NCI-H2171 treated with DMSO at 0.1 percent for 48 hours (cell line): ENCODE measurements around the gene ARID3B.
"Not testable (repeated sequence)": the region's sequence is repeated elsewhere in the genome, so short reads cannot be mapped to it uniquely, and the experiment has no call there.

ENCODE experiments used
- DNase-seq: peaks from one replicate; lab custom pipeline; 2025; lab: John Stamatoyannopoulos, UW

The ARID3B gene

GRCh38 chr15:74535388-74536084 is 5.5 kb upstream of the ARID3B start:
- no peak for DNase-seq

DNA sequence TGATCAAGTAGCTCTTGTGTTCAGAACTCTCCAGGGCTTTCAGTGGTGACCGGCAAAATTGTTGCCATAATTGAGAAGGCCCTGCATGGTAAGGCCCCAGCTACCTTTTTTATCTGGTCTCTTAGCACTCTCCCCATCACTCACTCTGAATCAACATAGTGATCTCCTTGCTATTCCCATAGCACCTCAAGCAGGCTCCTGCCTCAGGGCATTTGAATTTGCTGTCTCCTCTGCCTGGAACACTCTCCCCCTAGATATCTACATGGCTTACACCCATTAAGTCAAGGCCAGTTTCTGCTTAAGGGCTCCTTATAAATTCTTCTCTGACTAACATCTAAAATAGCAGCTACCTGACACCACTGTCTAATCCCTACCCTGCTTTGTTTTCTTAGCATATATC is 3.3 kb upstream of the ARID3B start:
- no peak for DNase-seq

DNA sequence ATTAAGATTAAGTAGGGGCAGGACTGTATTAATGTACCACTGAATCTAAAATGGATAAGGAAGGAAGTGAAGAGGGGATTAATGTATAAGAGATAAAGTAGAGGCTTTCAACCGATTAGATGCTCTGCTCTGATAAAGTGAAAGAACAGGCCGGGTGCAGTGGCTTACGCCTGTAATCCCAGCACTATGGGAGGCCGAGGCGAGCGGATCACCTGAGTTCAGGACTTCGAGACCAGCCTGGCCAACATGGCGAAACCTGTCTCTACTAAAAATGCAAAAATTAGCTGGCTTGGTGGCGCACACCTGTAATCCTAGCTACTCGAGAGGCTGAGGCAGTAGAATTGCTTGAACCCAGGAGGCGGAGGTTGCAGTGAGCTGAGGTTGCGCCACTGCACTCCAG is 1.5 kb upstream of the ARID3B start:
- not testable (repeated sequence) for DNase-seq

DNA sequence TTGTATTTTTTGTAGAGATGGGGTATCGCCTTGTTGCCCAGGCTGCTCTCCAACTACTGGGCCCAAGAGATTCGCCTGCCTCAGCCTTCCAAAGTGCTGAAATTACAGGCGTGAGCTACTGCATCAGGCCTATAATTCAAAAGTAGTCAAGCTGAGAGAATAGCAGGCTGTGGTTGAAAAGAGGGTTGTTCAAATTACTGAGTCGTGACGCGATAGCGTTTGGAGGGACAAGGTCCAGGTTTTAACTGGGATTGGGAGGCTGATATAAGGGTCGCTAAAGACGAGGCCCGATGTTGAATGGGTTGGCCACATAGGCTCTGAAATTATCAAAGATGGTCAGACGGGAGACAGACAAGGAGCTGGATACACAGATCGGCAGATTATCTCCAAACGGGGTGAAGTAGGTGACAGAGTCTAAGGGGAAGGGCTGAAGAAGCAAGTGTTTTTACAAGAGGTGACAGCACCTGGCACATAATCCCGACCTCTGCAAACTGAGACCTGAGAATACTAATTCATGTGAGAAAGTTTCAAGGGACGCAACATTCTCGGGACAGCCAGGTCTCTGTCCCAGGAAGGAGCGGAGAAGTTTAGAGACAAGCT is 759 bp upstream of the ARID3B start:
- DNase-seq, result peak; percentile 51

DNA sequence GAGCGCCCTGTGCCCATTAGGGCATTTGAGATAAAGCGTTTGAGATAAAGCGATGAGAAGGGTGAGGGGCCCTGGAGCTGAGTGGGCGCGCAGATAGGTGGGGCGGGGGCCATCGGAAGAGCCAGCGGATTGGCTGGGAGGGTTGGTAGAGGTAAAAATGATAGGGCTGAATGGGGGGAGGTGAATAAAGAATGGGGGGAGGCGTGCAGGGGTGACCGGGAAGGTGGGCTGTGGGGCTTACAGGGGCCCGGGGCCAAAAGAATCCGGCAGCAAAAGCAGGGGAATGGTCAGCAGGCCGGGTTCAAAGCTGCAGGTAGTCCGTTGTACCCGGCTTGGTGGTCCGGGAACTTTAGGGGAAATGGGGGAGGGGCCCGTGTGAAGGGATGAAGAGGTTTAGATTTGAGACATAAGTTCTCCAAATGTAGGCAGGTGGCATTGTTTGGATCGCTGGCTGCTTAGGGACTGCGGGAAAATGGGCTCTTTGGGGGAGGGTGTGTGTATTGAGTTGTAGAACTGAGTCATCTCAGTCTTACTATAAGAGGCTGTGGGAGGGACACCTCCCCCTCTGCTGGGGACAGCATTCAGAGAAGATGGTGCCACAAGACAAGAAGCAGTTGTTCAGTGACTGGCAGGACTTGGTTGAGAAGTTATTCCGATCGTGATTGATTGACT is 610 bp downstream of the ARID3B start:
- DNase-seq, result peak; percentile 62

DNA sequence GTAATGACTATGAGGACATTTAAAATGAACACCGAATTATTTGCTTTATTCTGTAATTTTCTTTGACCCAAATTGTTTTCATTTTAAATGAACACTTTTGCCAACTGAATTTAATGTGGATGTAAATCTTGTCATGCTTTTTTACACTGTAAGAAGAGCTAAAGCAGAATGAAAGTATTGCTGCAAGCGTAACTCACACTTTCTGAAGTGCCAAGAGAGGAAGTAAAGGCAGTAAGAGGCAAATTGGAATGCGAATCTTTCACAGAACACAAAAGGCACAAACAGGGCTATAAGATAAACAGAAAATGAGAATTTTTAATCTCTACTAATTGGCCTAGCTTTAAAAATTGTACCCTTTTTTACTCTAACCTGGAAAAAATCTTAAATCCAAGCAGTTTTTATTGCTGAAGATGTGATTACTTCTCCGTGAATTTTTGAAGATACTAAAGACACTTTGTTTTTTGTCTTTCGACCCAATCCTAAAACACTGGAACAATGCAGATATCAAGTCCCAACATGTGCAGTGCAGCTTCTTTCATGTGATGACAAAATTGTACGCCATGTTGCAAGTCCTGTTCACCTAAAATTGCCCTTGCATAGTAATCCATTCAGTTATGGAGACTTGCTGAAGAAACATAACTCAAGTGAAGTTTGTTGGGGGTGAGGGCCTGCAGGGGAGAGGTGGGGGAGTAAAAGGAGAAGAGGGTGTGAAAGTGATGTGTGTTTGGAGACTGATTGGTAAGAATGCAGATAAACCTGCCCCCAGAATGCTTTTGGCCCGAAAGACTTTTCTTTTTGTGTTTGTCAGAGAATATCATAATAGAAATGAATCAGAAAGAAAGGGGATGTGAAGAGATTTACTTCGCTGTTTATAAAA is 1.4 kb downstream of the ARID3B start:
- DNase-seq, result no peak

GRCh38 chr15:74543043-74543422 is 2.0 kb downstream of the ARID3B start:
- DNase-seq, result no peak

DNA sequence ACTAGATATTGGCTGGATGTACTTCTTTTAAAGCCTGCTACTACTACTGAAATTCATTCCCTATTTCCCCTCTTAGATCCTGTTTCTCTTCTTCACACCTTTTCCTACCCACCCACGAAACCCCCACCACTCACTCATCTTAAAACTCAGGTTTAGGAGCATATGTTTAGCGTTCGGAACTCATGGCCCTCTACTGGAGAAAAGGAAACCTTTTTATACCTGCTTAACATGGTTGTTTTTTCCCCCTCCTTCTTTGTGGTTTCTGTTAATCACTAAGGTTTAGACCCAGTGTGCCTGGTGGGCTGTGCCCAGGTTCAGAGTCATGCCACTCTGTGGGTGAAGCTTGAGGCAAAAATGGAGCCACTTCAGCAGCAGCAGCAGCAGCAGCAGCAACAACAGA is 2.6 kb downstream of the ARID3B start:
- DNase-seq, result peak; percentile 18

DNA sequence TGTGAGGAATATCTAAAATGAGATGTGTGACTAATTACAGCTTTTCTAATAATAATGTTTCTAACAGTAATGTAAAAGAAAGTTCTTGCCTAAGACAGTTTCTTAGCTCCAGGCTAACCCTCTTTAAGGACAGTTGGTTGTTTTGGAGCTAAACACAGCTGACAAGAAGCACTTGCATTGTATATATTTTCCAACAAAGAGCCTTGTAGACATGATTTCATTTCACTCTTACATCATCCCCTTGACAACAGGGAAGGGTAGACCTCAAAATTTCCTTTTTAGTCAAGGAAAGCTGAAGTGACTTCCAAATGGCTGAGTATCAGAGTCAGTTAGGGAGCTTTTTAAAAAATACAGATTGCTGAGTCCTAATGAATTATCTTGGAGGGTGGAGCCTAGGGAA is 4.1 kb downstream of the ARID3B start:
- DNase-seq, result no peak

- peak; percentile 99 for DNase-seq
Measured at GRCh38 chr15:74545776-74546656, 5.0 kb downstream of the ARID3B start.

DNA sequence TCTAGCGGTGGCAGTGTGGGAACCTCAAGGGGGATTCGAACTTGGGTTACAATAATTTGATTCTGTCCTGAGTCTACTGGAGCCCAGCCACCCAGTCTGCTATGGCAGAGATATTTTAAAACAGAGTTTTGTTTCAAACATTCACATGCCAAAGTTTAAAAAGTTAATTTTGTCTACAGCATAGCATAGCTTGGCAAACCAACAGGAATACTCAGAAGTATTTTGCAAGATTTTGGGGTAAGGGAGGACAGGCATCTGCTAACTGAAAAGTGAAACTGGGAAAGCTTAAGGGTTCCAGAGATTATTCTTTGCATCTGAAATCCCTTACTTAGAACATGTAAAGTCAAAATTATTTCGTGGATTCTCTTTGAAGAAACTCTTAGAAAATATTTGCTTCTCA is 6.6 kb downstream of the ARID3B start:
- no peak for DNase-seq

- no peak for DNase-seq
Measured at GRCh38 chr15:74548241-74548640, 7.2 kb downstream of the ARID3B start.

- DNase-seq, result no peak
Measured at GRCh38 chr15:74549816-74550215, 8.8 kb downstream of the ARID3B start.

DNA sequence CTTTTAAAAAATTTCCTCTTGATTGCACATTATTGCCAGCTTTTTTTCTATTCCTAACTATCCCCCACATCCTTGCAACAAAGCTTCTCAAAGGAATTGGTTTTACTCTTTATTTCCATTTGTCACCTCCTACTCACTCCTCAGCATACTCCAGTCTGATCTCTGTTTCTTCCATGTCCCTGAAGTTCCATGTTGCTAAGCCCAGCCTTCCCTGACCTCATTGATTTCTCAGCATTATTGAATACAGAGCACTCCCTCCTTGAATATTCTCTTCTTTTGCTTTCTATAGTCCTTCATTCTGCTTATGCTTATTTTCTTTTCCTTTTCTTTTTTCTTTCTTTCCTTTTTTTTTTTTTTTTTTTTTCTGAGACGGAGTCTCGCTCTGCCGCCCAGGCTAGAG is 10.7 kb downstream of the ARID3B start:
- no peak for DNase-seq

- DNase-seq, result no peak
Measured at GRCh38 chr15:74552773-74553441, 11.9 kb downstream of the ARID3B start.

- no peak for DNase-seq
Measured at GRCh38 chr15:74555192-74555591, 14.2 kb downstream of the ARID3B start.

- no peak for DNase-seq
Measured at GRCh38 chr15:74558706-74559105, 17.7 kb downstream of the ARID3B start.

GRCh38 chr15:74563442-74563841 is 22.4 kb downstream of the ARID3B start:
- DNase-seq, result no peak

GRCh38 chr15:74564182-74564581 is 23.2 kb downstream of the ARID3B start:
- no peak for DNase-seq

- peak; percentile 27 for DNase-seq
Measured at GRCh38 chr15:74565381-74566085, 24.5 kb downstream of the ARID3B start.
